Kidney (tissue), 14 donors: ENCODE data around the gene EPHB3. TPM values are rescaled to one million over a fixed set of nuclear protein-coding genes. Genes with fewer than 3 reads are reported as not detected.

Experiments
- DNase-seq, 5 donors: peaks; one replicate each; pipeline ENCODE4 v3.0.0-alpha.2; 2013 to 2020
- FAIRE-seq: peaks from 2 replicates; lab custom pipeline; 2012; peaks lifted over from hg19 to GRCh38; lab: Jason Lieb, UNC
- H3K27ac ChIP-seq, 2 donors: one replicate each; pipeline ENCODE4 v1.7.0; 2013; ENCODE audit warnings: low read depth in 2 of 2, low read length in 2 of 2, inconsistent platforms in 1 of 2
- H3K27me3 ChIP-seq: one replicate; pipeline ENCODE4 v1.7.1; 2013; ENCODE audit warnings: low read length, inconsistent platforms; ENCODE audit not compliant: control insufficient read depth, insufficient read depth
- H3K36me3 ChIP-seq, 3 donors: one replicate each; pipeline versions ENCODE4 v1.7.0 to v1.7.1; 2013; ENCODE audit warnings: low read length in 3 of 3, control low read depth in 1 of 3, inconsistent platforms in 1 of 3; ENCODE audit not compliant: insufficient read depth in 3 of 3, control insufficient read depth in 2 of 3
- H3K4me1 ChIP-seq, 3 donors: one replicate each; pipeline versions ENCODE4 v1.7.0 to v1.7.1; 2013; ENCODE audit warnings: low read length in 3 of 3, inconsistent platforms in 1 of 3, low read depth in 1 of 3; ENCODE audit not compliant: control insufficient read depth in 2 of 3, insufficient read depth in 2 of 3
- H3K4me3 ChIP-seq, 3 donors: one replicate each; pipeline versions ENCODE4 v1.7.0 to v1.8.1; 2013; ENCODE audit warnings: low read length in 3 of 3, control low read depth in 1 of 3, inconsistent platforms in 1 of 3
- H3K9ac ChIP-seq, 3 donors: one replicate each; pipeline versions ENCODE4 v1.7.0 to v1.7.1; 2013; ENCODE audit warnings: low read length in 3 of 3, control low read depth in 1 of 3, inconsistent platforms in 1 of 3
- H3K9me3 ChIP-seq, 3 donors: one replicate each; pipeline versions ENCODE4 v1.7.0 to v1.7.1; 2013; ENCODE audit warnings: low read length in 3 of 3, control low read depth in 1 of 3, inconsistent platforms in 1 of 3; ENCODE audit not compliant: control insufficient read depth in 2 of 3, insufficient read depth in 1 of 3
- intact Hi-C: fragments of 100-400 bp; cut with DNase I; formaldehyde crosslinking; loops from one replicate; pipeline ENCODE4 v1.11.1; 2022
- polyA plus RNA-seq: library from polyadenylated mRNA; stranded (reverse); fragments of 350-450 nt; fragmentation: Illumina TruSeq; extraction: RNeasy Lipid Tissue Mini Kit (QIAGEN cat#74804); gene quantifications from one replicate; pipeline ENCODE4 v1.2.3, GENCODE V29; 2014; ENCODE audit warnings: low read depth, low replicate concordance; ENCODE audit not compliant: insufficient read depth
- total RNA-seq: library from RNA; stranded (reverse); fragmentation: NEBNext Ultra II Directional; extraction: Animal tissue kit (Norgen Biotek cat#: 25700); gene quantifications from one replicate; pipeline ENCODE4 v1.2.1, GENCODE V29; 2021
- TF ChIP-seq, protein P1 (sequence below): IDR thresholded peaks from 3 replicates; pipeline ENCODE4 v1.5.1; 2012; ENCODE audit warnings: mild to moderate bottlenecking, moderate library complexity, borderline replicate concordance; ENCODE audit not compliant: insufficient read depth; ENCODE audit errors: extremely low read depth
- donor health status: control.
- donor health status: control.
- donor health status: control.
- donor health status: control.
- donor health status: control.
- donor health status: DM: yes; HTN: yes; CAD: no.
- donor health status: Normal renal cell carcinoma (clear cell type).

EPHB3 gene
- total and polyA plus RNA-seq, 2 donors from 2014 or later = 1.4 to 3.8 TPM

GRCh38 chr3:184586851-184587250 lies 25.3 kb downstream of the EPHB3 start:
- no peaks in the 10 kb centered on the region for H3K9me3 ChIP-seq
- TF ChIP-seq, protein P1, sequence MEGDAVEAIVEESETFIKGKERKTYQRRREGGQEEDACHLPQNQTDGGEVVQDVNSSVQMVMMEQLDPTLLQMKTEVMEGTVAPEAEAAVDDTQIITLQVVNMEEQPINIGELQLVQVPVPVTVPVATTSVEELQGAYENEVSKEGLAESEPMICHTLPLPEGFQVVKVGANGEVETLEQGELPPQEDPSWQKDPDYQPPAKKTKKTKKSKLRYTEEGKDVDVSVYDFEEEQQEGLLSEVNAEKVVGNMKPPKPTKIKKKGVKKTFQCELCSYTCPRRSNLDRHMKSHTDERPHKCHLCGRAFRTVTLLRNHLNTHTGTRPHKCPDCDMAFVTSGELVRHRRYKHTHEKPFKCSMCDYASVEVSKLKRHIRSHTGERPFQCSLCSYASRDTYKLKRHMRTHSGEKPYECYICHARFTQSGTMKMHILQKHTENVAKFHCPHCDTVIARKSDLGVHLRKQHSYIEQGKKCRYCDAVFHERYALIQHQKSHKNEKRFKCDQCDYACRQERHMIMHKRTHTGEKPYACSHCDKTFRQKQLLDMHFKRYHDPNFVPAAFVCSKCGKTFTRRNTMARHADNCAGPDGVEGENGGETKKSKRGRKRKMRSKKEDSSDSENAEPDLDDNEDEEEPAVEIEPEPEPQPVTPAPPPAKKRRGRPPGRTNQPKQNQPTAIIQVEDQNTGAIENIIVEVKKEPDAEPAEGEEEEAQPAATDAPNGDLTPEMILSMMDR = no peak
- H3K27me3 ChIP-seq = no peaks in the 10 kb centered on the region
- intact Hi-C loops = no loop called here
- H3K36me3 ChIP-seq = no peaks in the 10 kb centered on the region
- no peak overlapping the region for H3K27ac ChIP-seq
- H3K4me1 ChIP-seq = peaks cover 3 to 16% (median 10%) of the 10 kb centered on the region in 3 donors
- DNase-seq (no peak), FAIRE-seq (no peak)
- no peak overlapping the region for H3K4me3 ChIP-seq
- H3K9ac ChIP-seq = no peak overlapping the region

DNA sequence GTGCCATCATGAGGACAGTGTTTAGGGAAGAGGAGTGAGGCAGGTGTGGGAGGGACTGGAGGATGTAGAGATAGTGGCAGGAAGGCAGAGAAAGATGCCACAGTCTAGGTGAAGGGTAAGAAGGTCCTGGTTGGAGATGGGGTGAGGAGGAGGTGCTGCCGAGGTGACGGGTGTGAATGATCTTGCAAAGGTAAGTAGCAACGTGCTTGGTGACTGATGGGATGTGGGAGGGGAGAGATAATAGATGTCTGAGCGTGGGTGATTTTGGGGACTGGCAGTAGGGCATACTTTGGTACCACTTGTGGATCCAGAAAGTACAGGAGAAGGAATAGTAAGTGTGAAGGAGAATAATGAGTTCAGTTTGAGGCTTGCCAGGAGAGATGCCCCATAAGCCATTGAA lies 27.2 kb downstream of the EPHB3 start:
- Histone ChIP-seq H3K36me3 (no peaks in the 10 kb centered on the region), H3K4me1 (peaks cover 0 to 6% (median under 1%) of the 10 kb centered on the region in 3 donors), H3K9me3 (no peaks in the 10 kb centered on the region), H3K27ac (no peak overlapping the region), H3K9ac (no peak overlapping the region), H3K4me3 (no peak overlapping the region), H3K27me3 (no peaks in the 10 kb centered on the region)
- intact Hi-C loops = no loop called here
- DNase-seq = no peak
- no peak for FAIRE-seq
- TF ChIP-seq, protein P1 = no peak

DNA sequence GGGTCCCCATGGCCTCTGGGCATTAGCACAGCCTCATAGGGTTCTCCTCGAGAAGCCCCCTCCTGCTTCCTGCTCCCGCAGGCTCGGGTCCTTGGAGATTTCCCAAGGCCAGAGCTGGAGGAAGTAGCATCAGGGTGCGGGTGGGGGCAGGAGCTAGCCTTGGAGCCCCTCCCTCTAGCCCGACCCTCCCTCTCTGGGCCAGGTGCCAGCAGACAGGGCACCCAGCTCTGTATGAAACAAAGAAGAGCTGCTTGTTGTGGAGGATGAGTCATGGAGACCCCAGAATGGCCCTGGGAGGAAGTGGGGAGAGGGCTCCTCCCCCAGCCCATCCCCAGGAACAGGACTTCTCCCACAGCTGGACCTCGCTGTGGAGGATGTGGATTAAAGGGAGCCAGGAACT lies 29.2 kb downstream of the EPHB3 start:
- Histone ChIP-seq H3K36me3 (no peaks in the 10 kb centered on the region), H3K27me3 (no peaks in the 10 kb centered on the region), H3K4me3 (no peak overlapping the region), H3K9ac (no peak overlapping the region), H3K27ac (no peak overlapping the region), H3K4me1 (peaks cover 0 to 5% (median 0%) of the 10 kb centered on the region in 3 donors), H3K9me3 (no peaks in the 10 kb centered on the region)
- DNase-seq (peak in 3 of 5 donors; percentile 55 to 75 (median 72)), FAIRE-seq (no peak)
- intact Hi-C loops = no loop called here
- TF ChIP-seq, protein P1 = no peak

DNA sequence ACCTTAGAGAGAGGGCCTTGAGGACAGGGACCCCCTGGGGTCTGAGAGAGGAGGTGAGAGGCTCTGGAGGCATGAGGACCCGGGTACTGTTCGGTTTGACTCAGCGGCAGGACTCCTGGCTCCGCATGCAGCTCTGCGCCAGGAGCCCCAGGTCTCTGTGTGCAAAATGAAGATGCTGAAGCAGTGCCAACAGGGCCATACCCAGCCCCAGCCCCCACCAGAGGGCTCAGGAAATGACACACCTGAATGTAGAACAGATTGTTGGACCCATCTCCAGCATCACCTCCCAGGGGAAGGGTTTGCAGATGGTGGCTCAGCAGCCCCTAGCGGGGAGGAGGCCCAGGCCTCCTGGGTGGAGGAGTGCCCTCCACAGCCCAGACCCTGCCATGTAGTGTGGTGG lies 30.2 kb downstream of the EPHB3 start:
- no peaks in the 10 kb centered on the region for H3K36me3 ChIP-seq
- H3K4me1 ChIP-seq = peaks cover 0 to 5% (median 0%) of the 10 kb centered on the region in 3 donors
- H3K27me3 ChIP-seq = no peaks in the 10 kb centered on the region
- TF ChIP-seq, protein P1 = no peak
- no peak overlapping the region for H3K9ac ChIP-seq
- no peak overlapping the region for H3K4me3 ChIP-seq
- H3K27ac ChIP-seq = no peak overlapping the region
- no peak for FAIRE-seq
- H3K9me3 ChIP-seq = no peaks in the 10 kb centered on the region
- DNase-seq = peak in 1 of 5 donors; percentile 48
- intact Hi-C loops = no loop called here
